Stimulated activated effector memory CD8-positive, alpha-beta T cell treated with anti-CD3 and anti-CD28 coated beads, Interleukin-12 subunit alpha, Interleukin-12 subunit beta, amount 100 ng/mL, for 72 hours (primary cell): ENCODE results near the gene NDUFV3.
"Not testable (repeated sequence)": the region's sequence is repeated elsewhere in the genome, so short reads cannot be mapped to it uniquely, and the experiment has no call there.

Experiments
- ATAC-seq: fragments of 150-1000 bp; cut with Tn5 transposase; 2 replicates; pipeline ENCODE4 v1.10.0; 2021
- DNase-seq, 2 donors: peaks; one replicate each; pipeline ENCODE4 v3.0.0; 2021 to 2022; ENCODE audit warnings: low spot score in 2 of 2
- H3K27ac Mint-ChIP-seq: one replicate; pipeline ENCODE4 v1.8.0; 2022; ENCODE audit warnings: mild to moderate bottlenecking, mixed read lengths
- H3K36me3 Mint-ChIP-seq: one replicate; pipeline ENCODE4 v1.8.0; 2022; ENCODE audit warnings: mild to moderate bottlenecking, mixed read lengths
- H3K4me1 Mint-ChIP-seq: one replicate; pipeline ENCODE4 v1.8.0; 2022; ENCODE audit warnings: mixed read lengths
- H3K4me3 Mint-ChIP-seq: one replicate; pipeline ENCODE4 v1.8.0; 2022; ENCODE audit warnings: mild to moderate bottlenecking, mixed read lengths
- H3K9me3 Mint-ChIP-seq: one replicate; pipeline ENCODE4 v1.8.0; 2022; ENCODE audit warnings: mixed read lengths

Gene NDUFV3

DNA sequence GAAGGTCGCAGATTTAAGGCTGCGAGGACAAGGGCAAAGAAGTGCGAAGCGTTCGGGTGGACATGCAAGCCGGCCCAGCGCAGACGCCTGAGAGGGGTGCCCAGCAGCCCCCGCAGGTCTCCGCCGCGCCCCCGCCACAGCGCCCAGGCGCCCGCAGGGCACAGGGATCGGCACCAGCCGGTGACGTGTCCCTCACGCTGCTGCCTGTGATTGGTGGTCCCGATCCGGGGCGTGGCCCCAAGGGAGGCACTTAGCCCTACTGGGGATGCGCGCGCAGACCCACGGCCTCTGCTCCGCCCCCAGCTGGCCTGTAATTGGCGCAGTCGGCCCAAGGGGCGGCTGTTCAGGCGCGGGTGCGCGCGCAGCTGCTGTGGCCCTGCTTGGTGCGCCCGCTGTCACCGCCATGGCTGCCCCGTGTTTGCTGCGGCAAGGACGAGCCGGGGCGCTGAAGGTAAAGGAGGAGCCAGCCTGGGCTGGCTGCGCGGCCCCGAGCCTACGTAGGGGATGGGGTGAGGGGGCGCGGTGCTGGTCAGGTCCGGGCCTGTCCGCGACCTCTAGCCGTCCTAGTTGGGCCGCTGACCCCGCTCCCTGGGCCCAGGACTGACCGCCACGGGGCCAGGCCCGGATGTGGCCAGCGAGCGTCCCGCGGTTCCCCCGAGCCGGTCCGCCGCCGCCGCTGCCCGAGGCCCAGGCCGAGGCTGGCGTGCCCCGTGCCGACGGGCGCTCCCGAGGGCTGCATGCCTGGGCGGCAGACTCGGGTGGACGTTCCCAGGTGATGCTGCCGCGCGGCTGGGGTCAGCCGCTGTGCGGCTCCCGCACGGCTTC lies at the start of gene NDUFV3:
Gene NDUFV3 (plus strand): TSS at position 379 of the 825 bp plus-strand sequence. CDS start 25 bp downstream, at position 404.
- DNase-seq (peak; percentile 97), ATAC-seq (peak; percentile 96)
- Mint-ChIP-seq H3K9me3 (no peaks in the 10 kb centered on the region), H3K27ac (peak within 1 kb of the TSS; percentile 95), H3K4me3 (peak within 1 kb of the TSS; percentile 89), H3K4me1 (peaks cover 15% of the 10 kb centered on the region), H3K36me3 (peaks cover 42% of the 10 kb centered on the region)

DNA sequence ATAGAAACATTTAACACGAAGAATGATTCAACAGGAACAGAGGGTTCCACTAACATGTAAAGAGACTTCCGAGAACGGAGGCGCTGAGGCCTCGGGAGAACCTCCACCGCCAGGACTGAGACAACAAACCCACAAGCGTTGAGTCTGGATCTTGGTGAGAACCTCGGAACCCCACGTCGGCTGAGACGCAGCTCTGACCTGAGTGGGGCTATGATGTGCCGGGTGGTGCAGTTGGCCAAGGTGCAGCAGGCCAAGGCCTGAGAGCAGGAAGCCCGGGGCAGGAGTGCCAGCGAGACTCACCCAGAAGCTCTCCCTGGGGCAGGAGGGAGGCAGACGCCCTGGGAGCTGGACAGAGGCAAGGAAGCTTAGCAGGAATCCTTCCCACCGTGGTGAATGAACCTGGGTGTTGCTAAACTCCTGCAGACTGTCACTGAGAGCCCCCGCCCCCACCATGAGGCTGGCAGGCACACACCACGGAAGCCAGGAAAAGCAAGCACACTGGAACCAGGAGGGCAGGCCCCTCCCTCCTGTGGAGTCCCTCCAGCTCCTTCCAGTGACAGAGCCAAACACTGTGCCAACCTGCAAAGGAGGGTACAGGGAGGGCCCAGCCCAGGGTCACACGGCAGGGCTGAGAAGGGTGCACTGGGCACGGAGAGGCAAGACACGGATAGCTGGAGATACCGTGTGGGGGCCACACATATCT lies 48.5 kb upstream of the NDUFV3 start:
- H3K4me1 Mint-ChIP-seq: peaks cover 19% of the 10 kb centered on the region
- H3K9me3 Mint-ChIP-seq: no peaks in the 10 kb centered on the region
- peaks cover 73% of the 10 kb centered on the region for H3K36me3 Mint-ChIP-seq
- ATAC-seq (no peak), DNase-seq (no peak)
- peak overlapping the region; percentile 8 for H3K27ac Mint-ChIP-seq
- no peak overlapping the region for H3K4me3 Mint-ChIP-seq

DNA sequence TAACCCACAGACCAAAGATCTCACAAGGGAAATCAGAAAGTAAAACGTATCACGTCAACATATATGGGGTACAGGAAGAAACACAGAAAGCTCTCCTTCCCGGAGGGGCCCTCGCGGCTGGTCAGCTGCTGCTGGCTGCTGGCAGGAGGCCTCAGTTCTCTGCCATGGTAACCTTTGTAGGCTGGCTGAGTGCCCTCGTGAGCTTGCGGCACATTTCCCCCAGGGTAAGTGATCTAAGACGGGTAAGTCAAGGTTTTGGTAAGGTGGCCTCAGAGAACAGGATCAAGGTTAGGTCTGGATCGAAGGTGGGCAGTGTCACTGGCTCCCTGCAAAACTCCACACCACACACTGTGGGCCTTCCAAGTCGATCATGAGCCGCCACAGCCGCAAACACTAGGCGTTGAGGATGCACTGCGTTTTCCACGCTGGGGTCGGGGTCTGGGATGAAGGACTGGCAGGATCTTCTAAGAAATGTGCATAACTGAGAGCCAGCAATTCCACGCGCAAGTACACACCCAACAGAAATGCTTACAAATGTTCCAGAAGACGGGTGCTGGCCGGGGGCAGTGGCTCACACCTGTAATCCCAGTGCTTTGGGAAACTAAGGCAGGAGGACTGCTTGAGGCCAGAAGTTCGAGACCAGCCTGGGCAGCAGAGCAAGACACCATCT lies 47.7 kb upstream of the NDUFV3 start:
- no peak overlapping the region for H3K4me3 Mint-ChIP-seq
- H3K4me1 Mint-ChIP-seq: peaks cover 19% of the 10 kb centered on the region
- H3K9me3 Mint-ChIP-seq: no peaks in the 10 kb centered on the region
- no peak overlapping the region for H3K27ac Mint-ChIP-seq
- H3K36me3 Mint-ChIP-seq: peaks cover 81% of the 10 kb centered on the region
- DNase-seq (no peak), ATAC-seq (no peak)

DNA sequence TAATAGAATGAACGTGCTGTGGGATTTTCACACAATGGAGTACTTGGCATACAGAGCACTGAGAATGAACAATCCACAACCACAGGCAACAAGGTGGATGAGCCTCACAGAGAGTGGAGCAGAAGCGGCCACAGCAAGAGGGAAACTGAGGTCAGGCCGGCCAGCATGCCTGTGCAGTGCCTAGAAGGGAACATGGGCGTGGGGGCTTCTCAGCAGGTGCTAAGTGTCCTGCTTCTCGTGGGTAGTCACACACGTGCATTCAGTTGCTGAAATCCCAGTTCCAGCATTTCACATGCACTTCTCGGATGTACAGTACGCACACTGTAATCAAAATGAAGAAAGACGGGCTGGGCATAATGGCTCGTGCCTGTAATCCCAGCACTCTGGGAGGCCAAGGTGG lies 46.9 kb upstream of the NDUFV3 start:
- Mint-ChIP-seq H3K4me1 (peaks cover 19% of the 10 kb centered on the region), H3K36me3 (peaks cover 89% of the 10 kb centered on the region), H3K27ac (peak overlapping the region; percentile 70), H3K4me3 (no peak overlapping the region), H3K9me3 (no peaks in the 10 kb centered on the region)
- no peak for DNase-seq
- ATAC-seq: no peak

DNA sequence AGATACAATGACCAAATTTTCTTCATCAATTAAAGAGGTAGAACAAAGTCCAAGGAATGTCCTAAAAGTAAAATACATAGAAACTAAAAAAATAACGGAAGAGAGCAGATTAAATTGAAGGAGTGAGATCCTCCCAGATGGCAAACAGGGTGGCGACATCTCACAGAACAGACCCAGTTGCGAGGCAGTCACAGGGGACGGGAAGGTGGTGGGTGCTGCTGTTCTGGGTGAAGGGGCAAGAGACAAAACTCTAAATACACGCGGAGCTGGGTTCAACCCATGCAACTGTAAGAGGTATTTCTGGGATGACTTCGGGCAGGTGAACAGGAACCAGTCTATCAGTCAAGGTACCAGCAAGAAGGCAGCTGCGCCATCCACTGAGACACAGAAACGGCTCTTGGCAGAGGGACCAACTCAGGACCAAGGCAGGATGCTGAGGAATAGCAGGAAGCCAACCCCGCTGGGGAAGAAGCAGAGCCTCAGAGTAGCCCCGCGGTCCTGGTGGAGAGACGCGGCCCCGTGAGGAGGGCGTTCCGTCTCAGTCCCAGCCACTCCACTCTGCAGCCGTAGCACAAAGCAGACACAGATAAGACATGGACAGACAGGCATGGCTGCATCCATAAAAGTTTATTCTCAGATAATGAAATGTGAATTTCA lies 45.9 kb upstream of the NDUFV3 start:
- Mint-ChIP-seq H3K36me3 (peaks cover 98% of the 10 kb centered on the region), H3K4me1 (peaks cover 23% of the 10 kb centered on the region), H3K9me3 (no peaks in the 10 kb centered on the region), H3K4me3 (no peak overlapping the region), H3K27ac (no peak overlapping the region)
- no peak for DNase-seq
- ATAC-seq: no peak

DNA sequence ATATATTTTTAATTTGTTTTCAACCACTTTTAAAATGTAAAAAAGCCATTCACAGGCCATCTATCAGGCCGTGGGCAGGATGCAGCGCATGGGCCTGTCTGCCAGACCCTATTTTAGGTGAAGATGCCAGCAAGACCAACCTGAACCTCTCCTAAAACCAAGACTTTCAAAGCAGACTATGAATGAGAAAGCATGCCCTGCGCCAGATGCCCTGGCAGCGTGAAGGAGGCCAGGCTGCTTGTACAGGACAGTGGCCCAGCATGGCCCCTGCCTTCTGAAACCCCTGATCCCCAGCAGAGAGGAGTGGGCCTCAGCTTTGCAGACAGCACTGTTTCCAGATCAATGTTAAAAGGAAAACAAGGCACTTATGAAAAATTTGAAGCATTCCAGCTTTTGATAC lies 45.4 kb upstream of the NDUFV3 start:
- Mint-ChIP-seq H3K4me3 (no peak overlapping the region), H3K36me3 (peaks cover 100% of the 10 kb centered on the region), H3K27ac (no peak overlapping the region), H3K4me1 (peaks cover 24% of the 10 kb centered on the region), H3K9me3 (no peaks in the 10 kb centered on the region)
- ATAC-seq (no peak), DNase-seq (no peak)

DNA sequence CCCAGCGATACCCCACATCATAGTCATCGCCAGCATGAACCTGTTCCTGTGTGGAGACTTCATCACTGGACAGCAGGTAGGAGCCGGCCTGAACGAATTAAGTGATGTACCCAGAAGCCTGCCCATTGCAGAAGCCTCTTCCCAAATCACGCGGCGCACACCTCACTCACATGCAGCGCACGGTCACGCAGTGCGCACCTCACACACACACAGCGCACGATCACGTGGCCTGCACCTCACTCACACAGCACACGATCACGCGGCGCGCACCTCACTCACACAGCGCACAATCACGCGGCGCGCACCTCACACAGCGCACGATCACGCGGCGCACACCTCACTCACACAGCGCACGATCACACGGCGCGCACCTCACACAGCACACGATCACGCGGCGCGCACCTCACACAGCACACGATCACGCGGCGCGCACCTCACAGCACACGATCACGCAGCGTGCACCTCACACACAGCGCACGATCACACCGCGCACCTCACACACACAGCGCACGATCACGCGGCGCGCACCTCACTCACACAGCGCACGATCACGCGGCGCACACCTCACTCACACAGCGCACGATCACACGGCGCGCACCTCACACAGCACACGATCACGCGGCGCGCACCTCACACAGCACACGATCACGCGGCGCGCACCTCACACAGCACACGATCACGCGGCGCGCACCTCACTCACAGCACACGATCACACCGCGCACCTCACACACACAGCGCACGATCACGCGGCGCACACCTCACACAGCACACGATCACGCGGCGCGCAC lies 44.8 kb upstream of the NDUFV3 start:
- DNase-seq, ATAC-seq, H3K9me3 Mint-ChIP-seq, H3K4me3 Mint-ChIP-seq: not testable (repeated sequence)
- Mint-ChIP-seq H3K36me3 (peaks cover 100% of the 10 kb centered on the region), H3K4me1 (peaks cover 24% of the 10 kb centered on the region), H3K27ac (peak overlapping the region; percentile 83)

DNA sequence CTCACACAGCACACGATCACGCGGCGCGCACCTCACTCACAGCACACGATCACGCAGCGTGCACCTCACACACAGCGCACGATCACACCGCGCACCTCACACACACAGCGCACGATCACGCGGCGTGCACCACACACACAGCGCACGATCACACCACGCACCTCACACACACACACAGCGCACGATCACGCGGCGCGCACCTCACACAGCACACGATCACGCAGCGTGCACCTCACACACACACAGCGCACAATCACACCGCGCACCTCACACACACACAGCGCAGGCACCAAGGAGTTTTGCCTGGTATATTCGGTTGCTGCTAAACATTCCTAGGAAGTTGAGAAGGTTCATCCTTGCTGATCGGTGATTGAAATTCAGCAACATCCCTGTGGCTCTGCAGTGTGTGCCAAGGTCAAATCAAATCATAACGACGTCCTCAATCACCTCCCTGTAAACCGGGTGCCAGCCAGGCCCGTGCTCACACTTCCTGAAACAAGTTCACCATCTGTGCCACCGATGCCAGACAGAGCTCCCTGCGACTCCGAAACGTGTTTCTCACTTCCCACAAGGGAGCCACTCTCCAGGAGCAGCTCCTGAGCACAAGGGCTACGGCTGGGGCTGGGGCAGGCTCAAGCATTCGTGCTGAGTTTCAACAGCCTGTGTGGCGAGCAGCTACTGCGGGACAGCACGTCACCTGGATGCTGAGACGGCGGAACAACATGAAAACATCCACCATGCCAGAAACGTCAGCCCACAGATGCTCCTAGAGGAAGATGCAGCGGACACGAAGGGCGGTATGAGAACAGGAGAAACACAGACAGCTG lies 44.0 kb upstream of the NDUFV3 start:
- peaks cover 24% of the 10 kb centered on the region for H3K4me1 Mint-ChIP-seq
- no peak for DNase-seq
- H3K9me3 Mint-ChIP-seq: no peaks in the 10 kb centered on the region
- H3K36me3 Mint-ChIP-seq: peaks cover 100% of the 10 kb centered on the region
- H3K4me3 Mint-ChIP-seq: no peak overlapping the region
- peak overlapping the region; percentile 83 for H3K27ac Mint-ChIP-seq
- ATAC-seq: no peak

DNA sequence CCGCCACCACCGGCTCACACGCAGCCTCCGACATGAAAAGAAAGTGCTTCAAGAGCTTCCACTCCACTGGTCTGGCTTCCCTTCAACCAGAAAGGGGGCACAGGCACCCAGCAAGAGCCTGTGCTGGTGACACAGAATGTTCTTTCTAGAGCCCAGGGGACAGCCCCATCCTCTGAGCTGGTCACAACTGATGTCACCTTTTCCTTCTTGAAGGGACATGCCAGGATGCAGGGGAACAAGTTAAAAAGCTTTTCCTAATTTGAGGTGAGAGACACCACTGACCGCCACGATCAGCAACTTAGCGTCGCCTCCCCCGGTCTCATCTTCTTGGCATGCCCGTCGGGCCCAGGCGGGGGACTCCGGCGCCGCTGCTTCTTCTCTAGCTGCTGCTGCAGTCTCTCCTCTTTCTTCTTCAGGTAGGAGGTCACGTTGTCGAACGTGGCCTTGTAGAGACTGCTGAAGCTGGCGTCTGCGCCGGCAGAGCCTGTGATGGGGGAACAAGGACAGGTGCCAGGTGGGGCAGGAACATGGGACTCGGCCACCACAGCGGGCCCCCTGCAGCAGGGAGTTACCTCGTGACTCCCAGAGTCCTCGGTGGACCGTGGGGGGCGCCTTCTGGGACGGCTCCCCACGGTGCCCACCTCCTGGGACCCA lies 43.2 kb upstream of the NDUFV3 start:
- H3K27ac Mint-ChIP-seq: peak overlapping the region; percentile 83
- DNase-seq: no peak
- H3K4me1 Mint-ChIP-seq: peaks cover 21% of the 10 kb centered on the region
- peaks cover 100% of the 10 kb centered on the region for H3K36me3 Mint-ChIP-seq
- no peak for ATAC-seq
- H3K4me3 Mint-ChIP-seq: no peak overlapping the region
- no peaks in the 10 kb centered on the region for H3K9me3 Mint-ChIP-seq

DNA sequence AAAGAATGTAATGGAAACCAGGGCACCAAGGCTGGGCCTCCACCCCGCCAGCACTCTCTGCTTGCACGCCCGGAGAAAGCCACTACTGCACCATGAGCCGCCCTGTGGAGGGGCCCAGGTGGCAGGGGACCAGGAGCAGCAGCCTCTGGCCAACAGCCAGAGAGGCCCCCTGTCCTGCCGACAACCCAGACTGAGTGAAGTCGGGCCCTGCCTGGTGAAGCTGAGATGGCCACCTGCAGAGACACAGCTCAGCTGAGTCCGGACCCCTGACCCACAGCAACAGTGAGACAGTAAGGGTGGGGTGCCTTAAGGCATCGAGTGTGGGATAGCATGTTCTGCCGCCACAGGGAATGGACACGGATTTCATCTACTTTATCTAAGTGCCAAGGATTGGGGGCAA lies 42.6 kb upstream of the NDUFV3 start:
- ATAC-seq (no peak), DNase-seq (no peak)
- H3K4me1 Mint-ChIP-seq: peaks cover 17% of the 10 kb centered on the region
- H3K4me3 Mint-ChIP-seq: no peak overlapping the region
- H3K27ac Mint-ChIP-seq: peak overlapping the region; percentile 40
- H3K9me3 Mint-ChIP-seq: no peaks in the 10 kb centered on the region
- H3K36me3 Mint-ChIP-seq: peaks cover 100% of the 10 kb centered on the region

DNA sequence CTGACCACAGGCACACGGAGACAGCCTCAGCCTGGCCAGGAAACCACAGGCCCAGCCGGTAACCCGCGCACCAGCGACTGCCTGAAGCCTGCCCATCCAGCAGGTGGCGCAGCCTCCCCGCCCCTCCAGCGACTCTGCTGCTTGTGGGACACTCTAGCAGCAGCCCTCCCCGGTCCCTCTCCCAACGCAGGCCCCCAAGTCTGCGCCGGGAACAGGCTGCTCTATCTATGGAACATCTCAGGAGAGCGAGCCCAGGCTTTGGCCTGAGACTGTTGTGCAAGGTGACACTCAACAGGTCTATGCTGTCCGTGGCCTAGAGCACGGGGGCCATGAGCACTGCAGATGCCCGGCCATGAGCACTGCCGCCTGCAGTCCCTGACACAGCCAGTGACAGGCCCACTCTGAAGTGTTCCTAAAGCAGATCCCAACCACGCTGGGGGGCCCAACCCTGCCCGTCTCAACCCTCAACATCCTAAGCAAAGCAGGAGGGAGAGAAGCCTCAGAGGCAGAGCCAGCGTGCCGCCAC lies 42.2 kb upstream of the NDUFV3 start:
- H3K9me3 Mint-ChIP-seq: no peaks in the 10 kb centered on the region
- ATAC-seq: peak; percentile 66
- no peak for DNase-seq
- H3K27ac Mint-ChIP-seq: no peak overlapping the region
- H3K36me3 Mint-ChIP-seq: peaks cover 100% of the 10 kb centered on the region
- H3K4me1 Mint-ChIP-seq: peaks cover 17% of the 10 kb centered on the region
- no peak overlapping the region for H3K4me3 Mint-ChIP-seq

DNA sequence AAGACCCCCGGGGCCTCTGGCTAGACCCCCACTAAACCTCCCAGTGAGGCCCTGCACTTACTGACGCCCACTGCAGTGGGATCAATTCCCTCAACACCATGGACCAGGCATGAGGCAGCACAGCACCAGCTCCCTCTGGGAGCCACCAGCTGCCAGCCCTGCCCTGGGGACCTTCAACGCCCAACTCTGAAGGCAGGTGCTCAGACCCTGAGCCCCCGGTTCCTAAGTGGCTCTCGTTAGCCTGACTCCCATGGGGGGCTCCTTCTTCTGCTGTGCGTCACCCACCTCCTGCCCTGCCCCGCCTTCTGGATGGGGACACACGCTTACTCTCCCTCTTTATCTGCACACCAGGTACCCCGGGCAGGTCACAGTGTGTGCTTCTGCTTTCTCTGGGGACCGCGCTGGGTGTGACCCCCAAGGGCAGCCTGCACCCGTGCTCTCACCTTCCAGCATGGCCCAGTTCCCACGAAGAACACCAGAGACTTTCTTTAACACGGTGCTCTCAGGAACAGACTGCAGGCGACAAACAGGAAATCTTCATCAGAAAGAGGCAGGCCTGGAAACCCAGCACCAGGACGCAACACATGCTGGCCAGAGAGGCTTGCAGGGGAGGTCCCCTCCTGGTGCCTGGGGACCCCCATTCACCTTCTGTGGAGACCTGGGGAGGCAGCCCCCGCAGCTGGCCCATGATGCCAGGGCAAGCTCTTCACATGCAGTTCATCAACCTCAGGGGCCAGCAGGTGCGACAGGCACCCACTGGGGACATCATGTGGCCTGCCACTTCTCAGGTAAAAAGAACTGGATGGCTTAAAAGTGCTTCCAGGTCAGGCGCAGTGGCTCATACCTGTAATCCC lies 41.1 kb upstream of the NDUFV3 start:
- DNase-seq (no peak), ATAC-seq (no peak)
- H3K9me3 Mint-ChIP-seq: no peaks in the 10 kb centered on the region
- no peak overlapping the region for H3K4me3 Mint-ChIP-seq
- peaks cover 100% of the 10 kb centered on the region for H3K36me3 Mint-ChIP-seq
- no peak overlapping the region for H3K27ac Mint-ChIP-seq
- peaks cover 17% of the 10 kb centered on the region for H3K4me1 Mint-ChIP-seq
